ELR (cell line): Measurements from ENCODE around the gene IL19.
A peak's percentile ranks its signal among the peaks of the same experiment; 100 is the strongest.
"Not testable (repeated sequence)": the region's sequence is repeated elsewhere in the genome, so short reads cannot be mapped to it uniquely, and the experiment has no call there.

Source experiments
- DNase-seq: peaks from one replicate; pipeline ENCODE4 v3.0.0-alpha.2; 2015; ENCODE audit warnings: low read depth

Gene IL19

DNA sequence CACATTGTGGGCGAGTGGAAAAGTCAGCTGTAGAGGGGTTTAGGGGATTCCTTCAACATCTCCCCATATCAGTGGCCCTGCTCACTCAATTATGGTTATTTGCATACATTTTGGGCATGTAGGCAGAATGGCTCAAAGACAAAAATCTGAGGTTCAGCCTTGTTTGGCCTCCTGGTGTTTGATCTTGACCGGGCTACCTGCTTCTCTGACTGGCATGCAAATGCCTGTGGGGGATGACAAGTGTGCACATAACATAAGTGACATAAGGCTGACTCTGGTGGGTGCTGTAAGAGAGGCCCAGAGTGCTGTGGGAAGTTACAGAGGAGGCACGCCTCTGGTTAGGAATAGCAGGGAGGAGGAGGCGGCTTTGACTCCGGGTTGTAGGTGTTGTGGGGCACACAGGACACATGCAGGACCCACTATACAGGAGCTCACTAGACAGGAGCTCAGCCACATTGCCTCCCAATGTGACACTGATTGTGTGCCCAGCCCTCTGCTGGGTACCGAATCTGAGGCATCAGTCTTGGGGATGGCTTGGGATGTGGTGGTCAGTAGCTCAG lies 29.4 kb upstream of the IL19 start:
- no peak for DNase-seq

DNA sequence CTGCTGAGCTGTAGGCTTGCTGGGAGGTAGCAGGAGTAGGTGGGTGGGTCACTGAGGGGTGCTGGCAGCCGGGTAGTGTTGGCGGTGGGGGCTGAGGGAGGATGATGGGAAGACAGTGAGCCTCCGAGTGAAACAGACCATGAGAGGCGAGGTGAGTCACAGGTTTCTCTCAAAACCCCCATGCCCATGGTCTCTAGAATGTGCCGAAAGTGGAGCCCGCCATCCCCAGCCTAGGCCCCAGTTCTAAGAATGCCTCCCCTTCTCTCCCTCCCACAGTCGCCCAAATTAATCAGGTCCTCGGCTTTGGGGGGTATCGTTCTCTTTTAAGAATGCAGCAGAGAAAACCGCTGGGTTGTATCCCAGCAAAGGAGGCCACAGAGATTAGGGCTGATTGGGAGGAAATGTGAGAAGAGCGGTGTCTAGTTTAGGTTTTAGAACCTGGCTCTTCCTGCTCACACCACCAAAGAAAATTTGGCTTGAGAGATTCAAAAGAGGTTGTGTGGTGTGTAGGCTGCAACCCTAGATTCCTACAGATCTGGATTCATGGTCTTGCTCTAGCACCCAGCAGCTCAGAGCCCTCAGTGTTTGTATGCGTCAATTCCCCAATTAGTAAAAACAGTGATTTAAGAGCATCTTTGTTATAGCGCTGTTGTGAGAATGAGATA lies 27.7 kb upstream of the IL19 start:
- no peak for DNase-seq

DNA sequence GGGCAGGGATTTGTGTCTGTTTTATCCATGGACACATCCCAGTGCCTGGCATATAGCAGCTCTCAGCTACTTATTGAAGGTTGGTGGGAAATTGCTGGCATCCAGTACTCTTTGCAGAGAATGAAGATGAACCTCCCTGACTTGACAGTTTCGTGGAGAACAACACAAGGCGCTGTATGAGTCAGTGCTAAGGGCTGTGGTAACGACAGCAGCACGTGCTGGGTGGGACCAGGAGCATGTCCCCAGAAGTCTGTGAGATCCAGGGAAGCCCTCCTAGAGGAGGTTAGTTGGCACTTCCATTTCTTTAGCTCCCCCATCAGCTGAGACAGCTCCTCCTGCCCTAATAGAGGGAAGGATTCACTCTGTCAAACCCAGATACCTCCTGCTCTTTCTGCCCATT lies 25.9 kb upstream of the IL19 start:
- peak; percentile 31 for DNase-seq

DNA sequence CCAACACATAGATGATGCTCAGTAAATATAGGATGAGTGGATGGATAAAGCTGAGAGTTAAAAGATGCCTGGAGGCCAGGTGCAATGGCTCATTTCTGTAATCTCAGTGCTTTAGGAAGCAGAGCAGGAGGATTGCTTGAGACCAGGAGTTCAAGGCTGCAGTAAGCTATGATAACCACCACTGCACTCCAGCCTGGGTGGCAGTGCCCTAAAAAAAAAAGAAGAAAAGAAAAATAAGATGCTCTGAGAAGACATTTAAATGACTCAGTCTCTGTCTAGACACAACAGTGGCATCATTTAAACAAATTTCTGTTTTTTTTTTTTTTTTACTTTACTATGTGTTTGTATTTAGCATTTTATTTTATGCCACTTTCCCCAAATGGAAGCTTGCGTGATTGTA lies 25.3 kb upstream of the IL19 start:
- DNase-seq = no peak

DNA sequence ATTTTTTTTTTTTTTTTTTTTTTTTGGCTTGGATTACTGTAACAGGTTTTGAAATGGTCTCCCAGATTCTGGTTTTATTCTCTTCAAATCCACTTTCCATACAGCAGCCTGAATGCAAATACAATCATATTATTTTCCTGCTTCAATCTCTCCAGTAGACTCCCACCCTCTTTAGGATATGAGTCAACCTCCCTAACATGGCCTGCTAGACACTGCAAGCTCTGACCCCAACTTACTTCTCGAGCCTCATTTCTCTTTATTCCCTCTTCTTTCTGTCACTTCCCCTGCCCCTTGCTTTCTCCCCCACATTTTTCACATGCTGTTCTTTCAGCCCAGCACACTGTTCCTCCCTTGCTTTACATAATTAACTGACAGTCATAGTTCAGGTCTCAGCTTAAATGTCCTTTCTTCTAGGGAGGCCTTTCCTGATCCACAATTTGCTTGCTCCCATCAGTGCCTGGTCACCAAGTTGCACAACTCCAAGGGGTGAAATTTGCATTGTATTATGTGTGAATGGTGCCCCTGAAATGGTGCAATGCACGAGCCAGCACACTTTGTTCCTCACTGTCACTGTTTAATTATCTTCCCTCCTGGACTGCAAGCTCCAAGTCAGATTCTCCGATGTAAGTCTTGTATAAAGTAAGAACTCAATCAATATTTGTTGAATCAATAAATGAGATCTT lies 22.1 kb upstream of the IL19 start:
- DNase-seq = peak; percentile 40

DNA sequence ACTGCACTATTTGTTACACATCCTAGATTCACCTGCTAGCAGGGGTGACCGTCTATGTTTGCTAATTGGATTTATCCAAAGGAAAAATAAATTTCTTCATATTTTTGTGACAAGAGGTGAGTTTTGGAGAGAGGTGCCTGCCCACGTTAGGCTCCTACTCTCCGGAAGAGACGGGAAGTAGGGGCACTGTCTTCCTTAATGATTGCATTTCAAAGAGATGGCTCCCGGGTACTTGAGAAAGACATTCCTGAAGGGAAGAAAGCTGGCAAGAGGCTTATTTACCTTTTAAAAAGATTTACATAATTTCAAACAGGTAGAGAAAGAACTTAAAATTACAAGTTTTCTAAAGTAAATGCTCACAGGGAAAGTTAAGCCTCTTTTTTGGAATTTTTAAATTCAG lies 18.7 kb upstream of the IL19 start:
- DNase-seq = no peak

DNA sequence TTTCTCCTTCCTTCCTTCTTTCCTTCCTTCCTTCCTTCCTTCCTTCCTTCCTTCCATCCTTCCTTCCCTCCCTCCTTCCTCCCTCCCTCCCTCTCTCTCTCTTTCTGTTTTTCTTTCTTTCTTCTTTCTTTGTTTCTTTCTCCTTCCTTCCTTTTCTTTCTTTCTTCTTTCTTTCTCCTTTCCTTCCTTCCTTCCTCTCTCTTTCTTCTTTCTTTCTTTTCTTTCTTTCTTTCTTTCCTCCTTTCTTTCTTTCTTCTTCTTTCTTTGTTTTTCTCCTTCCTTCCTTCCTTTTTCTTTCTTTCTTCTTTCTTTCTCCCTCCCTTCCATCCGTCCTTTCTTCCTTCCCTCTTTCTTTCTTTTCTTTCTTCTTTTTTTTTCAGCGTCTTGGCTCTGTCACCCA lies 18.1 kb upstream of the IL19 start:
- no peak for DNase-seq

DNA sequence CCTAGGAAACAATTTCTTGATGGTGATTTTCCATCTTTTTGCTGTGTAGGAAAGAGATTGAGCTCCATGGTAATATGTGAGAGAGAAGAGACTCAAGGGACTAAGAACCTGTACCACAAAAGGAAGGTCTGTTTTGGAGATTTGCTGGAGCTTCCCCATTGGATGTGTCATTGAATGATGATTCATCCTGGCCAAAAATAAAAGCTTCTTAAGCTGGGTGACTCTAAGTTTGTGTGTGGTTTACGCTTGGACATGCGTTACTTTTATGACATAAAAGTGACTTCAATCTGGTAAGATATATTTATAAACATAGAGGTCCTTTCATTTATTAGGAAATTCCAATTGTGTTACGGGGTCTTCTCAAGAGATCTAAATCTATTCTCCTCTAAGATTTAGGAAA lies 17.4 kb upstream of the IL19 start:
- DNase-seq = peak; percentile 76

DNA sequence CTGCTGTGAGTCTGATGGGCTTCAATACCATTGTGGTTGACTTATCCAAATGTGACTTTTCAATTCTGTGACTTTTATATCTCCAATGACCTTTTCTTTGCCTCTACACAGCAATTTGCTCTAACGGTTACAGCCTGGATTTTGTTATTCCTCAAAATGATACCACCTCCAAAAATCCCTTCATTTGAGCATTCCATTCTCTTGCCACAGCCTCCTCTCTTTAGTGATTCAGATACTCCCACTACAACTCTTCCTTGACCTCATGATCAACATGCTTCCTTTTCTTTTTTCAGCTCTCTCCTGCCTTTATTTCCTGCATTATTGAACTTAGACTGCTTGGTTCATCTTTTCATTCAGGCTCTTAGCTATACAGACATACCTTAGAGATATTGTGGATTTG lies 16.6 kb upstream of the IL19 start:
- peak; percentile 32 for DNase-seq

DNA sequence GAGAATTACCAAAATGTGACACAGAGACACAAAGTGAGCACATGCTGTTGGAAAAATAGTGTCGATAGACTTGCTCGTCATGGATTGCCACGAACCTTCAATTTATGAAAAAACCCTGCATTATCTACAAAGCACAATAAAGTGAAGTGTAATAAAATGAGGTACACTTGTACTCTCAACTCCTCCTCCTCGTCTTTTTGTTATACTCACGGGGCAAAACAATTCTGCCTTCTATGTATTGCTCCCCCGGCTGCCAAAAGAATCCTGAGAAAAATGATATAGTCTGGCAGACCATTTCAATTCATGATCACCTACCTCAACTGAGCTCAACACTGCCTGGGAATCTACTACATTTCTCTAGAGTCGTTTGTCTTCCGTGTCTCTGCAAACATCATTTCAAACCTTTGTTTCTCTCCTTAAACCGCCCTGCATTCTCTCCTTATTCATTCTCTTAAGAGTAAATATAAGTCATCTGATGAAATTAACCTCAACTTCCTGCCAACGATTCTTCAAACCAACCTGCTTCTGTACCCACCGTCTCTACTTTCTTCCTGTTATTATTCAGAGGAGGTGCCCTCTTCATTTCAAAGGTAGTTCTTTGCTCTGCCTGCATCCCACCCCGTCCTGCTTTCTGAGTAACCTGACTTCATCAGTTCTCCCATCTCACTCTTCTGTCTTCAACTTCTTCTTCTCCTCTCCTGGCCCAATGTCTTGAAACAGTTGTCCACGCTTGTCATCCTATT lies 12.9 kb upstream of the IL19 start:
- DNase-seq = no peak

DNA sequence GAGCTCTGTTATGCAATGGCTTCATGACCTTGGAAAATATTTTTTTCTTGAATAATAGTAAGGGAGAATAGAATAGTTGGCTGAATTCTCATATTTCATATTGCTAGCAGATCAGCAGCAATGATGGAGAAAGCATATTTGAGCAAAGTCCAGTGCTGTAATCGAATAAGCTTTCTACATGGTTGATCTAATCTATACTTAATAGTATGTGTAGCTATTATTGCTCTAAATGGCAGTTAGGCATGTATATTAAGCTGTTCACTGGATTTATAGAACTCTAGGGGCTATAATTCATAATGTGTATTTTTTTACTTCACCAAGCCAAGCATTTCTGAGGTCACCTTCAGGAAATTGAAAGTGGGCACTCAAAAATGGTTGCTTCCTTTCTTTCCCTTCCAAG lies 10.0 kb upstream of the IL19 start:
- no peak for DNase-seq

DNA sequence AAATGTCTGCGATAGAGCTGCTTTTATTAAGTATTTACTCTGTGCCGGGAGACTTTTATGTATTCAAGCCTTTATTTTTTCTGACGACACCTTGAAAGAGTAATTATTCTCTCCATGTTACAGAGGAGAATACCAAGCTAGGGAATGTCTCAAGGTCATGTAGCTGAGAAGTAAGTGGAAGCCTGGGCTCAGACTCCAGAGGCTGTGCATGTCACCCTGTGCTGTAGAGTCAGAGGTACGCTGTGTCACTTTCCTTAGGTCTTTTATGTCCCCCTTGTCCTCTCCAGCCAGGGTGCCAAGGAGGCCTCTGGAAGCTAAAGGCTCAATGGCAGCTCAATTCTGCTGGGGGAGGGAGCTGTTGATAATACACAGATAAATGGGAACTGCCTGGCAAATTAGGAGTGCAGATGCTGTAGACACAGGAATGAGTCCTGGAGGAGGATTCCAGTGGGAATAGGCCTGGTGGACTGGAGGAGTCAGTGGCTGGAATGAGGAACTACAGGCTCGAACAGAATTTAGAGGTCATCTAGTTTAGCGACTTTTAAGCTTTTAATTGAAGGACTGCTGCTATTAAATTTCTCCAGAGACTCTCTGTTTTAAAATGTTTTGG lies 9.3 kb upstream of the IL19 start:
- DNase-seq = no peak

DNA sequence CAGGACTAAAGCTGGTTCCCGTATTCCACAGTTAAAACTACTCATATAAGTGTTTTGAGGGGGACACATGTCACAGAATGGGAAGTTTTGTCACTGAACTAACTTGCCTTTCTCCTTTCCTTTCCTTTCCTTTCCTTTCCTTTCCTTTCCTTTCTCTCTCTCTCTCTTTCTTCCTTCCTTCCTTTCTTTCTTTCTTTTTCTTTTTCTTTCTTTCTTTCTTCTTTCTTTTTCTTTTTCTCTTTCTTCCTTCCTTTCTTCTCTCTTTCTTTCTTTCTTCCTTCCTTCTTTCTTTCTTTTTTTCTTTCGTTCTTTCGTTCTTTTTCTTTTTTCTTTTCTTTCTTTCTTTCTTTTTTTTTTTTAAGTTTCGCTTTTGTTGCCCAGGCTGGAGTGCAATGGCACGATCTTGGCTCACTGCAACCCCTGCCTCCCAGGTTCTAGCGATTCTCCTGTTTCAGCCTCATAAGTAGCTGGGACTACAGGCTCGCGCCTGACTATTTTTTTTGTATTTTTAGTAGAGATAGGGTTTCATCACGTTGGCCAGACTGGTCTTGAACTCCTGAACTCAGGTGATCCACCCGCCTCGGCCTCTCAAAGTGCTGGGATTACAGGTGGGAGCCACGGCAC lies 7.7 kb upstream of the IL19 start:
- DNase-seq = not testable (repeated sequence)

DNA sequence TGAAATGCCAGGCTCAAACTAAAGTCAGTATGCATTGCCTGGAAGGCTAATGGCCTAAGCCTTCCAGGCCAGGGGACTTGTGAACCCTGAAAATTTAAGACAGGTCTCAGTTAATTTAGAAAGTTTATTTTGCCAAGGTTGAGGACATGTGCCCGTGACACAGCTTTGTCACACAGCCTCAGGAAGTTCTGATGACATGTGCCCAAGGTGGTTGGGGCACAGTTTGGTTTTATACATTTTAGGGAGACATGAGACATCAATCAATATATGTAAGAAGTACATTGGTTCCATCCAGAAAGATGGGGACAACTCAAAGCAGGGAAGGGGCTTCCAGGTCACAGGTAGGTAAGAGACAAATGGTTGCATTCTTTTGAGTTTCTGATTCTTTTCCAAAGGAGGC lies 4.8 kb upstream of the IL19 start:
- not testable (repeated sequence) for DNase-seq

DNA sequence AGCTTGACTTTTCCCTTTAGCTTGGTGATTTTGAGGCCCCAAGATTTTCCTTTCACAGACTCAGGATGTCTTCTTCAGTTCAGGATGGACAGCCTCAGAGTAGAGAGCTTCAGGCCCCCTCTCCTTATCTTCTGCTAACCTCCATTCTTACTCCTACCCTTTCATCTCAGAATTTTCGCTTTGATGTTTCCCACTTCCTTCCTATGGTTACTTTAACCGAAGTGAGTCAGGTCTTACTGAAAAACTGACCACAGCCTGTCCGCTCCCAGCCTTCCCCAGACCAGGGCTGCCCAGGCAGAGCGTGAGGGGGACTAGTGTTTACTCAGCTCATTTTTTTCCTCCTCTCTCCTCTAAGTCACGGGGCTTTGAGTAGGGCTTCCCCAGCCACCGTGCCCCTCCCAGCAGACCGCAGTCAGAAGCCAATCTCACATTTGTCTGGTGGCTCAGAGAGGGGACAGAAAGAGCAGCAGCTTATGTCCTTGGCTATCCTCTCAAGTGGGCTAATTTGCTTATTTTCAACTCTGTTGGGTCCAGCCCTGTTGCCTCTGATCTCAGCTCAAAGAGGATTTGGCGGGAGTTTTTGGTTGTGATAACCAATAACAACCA lies 4.2 kb upstream of the IL19 start:
- DNase-seq = peak; percentile 95

DNA sequence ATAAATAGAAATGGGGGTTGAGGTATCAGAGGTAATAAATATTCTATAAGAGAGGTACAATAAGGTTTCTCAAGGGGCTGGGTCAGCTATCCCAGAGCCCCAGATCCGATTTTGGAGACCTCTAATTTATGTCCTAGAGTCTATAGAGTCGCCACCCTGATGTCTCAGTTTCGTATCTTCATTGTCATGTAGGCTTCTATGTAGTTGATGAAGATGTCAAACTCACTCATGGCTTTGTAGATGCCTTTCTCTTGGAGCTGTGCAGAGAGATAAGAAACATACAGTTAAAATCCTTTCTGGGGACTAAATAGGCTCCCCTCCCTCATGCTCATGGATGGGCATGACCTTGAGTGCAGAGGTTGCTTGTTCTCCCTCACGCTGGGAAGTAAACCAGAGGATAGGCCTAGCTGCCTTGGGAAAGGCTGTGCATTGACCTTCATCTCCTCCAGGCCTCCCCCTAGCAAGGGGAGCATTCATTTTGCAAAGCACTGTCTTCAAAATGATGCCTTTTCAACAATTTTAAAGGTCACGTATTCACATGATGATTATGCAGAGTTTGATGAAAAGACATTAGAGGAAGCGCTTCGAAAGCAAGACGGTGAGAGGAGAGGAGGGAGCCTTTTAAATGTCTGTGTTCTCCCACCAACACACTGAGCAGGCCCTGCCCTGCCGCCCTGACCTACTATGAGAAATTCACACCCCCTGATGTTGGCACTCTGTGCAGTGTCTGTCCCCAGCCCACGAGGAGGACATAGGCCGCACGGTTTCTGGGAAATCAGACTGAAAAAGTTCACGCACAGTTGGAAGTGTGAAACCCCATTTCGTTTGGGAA lies 1.9 kb upstream of the IL19 start:
- DNase-seq = no peak

DNA sequence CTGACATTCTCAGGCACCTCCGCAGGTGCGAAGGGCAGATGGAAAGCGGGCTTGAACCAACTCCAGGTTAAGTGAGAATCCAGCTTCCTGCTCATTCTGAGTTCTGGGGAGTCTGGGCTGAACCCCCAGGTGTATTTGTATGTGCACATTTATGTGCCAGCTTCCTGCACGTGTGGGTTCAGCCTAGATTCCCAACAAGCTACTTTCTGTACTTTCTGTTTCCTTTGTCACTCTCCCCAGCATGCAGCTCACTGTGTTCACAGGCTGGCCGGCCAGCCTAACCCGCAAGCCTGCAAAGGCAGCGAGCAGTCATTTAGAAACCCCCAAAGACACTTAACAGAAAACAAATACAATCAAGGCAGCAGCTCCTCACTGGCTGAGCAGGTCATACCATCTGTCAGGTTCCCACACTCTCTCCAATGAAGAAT lies 1.3 kb upstream of the IL19 start:
- DNase-seq = no peak

DNA sequence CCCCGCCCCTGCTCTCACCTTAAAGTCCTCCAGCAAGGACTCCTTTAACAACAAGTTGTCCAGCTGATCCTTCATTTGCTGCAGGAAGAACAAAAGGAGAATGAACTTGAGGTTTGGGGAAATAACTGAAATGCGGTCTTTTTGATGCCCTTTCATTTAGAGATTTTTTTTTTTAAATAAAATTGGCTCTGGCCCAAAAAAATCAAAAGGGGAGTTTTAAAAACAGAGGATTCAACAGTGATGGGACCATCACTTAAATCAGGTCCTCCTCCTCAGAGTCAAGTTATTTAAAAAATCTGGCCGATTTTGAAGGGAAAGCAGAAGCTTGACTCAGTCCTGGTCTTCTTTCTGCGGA lies 742 bp downstream of the IL19 start:
- DNase-seq = no peak

DNA sequence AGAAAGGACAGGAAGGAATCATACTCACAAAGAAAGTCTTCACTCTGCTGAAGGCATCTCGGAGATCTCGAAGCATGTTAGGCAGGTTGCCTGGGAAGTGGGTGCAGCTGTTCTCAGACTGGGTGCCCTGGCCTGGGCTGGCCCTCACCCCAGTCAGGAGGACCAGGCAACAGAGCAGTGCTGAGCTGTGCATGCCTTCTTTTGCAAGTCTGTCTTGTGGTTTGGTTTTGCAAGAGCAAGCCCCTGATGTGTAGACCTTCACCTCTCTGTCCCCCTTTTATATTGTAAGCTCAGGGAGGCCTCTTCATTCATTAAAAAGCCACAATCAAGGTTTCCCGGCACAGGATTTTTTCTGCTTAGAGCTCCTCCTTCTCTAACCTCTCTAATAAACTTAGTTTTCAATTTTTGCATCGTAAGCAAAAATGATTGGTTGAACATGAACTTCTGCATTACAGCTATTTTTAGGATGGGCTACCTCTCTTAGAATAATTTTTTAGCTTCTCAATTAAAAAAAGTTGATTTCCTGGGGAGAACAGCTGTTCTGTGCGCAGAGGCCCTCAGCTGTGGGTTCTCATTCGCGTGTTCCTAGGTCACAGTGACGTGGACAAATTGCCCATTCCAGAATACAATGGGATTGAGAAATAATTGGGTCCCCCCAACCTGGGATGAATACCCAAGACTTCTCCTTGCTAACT lies 1.8 kb downstream of the IL19 start, which contains the start of gene IL10:
Gene IL10 (minus strand): TSS at position 252 of the 695 bp plus-strand sequence. CDS start 59 bp downstream, at position 193.
- DNase-seq = no peak

DNA sequence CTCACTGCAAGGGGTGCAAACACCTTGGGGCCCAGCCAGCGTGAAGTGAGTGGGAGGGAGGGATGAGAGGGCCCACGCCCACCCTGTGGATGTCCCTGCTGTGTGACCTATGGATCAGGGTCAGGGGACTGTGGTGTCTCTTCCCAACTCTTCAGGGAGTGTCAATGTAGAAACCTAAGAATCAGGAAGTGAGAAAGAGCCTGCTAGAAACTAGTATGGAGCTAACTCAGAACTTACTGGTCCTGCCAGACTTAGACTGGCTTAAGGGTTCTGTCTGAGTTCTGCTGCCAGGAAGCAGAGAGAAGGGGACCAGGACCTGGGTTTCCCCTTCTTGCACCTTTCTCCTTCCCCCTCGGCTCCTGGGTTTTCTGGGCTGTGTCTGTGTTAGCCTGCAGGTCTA lies 3.5 kb downstream of the IL19 start:
- no peak for DNase-seq
